Suprapubic skin (tissue), 4 donors: ENCODE measurements around the gene IRF7. TPM values are rescaled to one million over a fixed set of nuclear protein-coding genes. Genes with fewer than 3 reads are reported as not detected.

Source experiments
- DNase-seq, 2 donors: peaks; one replicate each; pipeline ENCODE4 v3.0.0-alpha.2; 2019; ENCODE audit warnings: low spot score in 2 of 2
- H3K27ac ChIP-seq: fragments of 200-600 bp; sonication (generic); one replicate; pipeline ENCODE4 v1.5.1; 2019
- H3K27me3 ChIP-seq: fragments of 200-600 bp; sonication (generic); one replicate; pipeline ENCODE4 v1.5.1; 2019
- H3K36me3 ChIP-seq: fragments of 200-600 bp; sonication (generic); one replicate; pipeline ENCODE4 v1.5.1; 2019
- H3K4me1 ChIP-seq: fragments of 200-600 bp; sonication (generic); one replicate; pipeline ENCODE4 v1.5.1; 2019
- H3K4me3 ChIP-seq: fragments of 200-600 bp; sonication (generic); one replicate; pipeline ENCODE4 v1.5.1; 2019; ENCODE audit warnings: mild to moderate bottlenecking
- H3K9me3 ChIP-seq: fragments of 200-600 bp; sonication (generic); one replicate; pipeline ENCODE4 v1.5.1; 2019
- CTCF ChIP-seq, 2 donors: fragments of 200-600 bp in 1 of 2; fragments of 450-650 bp in 1 of 2; sonication (generic) in 1 of 2; IDR thresholded peaks; one replicate each; pipeline ENCODE4 v1.5.1; 2016 to 2019; ENCODE audit warnings: antibody characterized with exemption in 2 of 2, mild to moderate bottlenecking in 1 of 2, moderate library complexity in 1 of 2
- EP300 ChIP-seq: sonication (generic); formaldehyde crosslinking; IDR thresholded peaks from one replicate; pipeline ENCODE4 v1.6.1; 2017; ENCODE audit warnings: antibody characterized with exemption
- POLR2A ChIP-seq, 2 donors: fragments of 450-650 bp; IDR thresholded peaks; one replicate each; pipeline ENCODE4 v1.6.1; 2017; ENCODE audit warnings: antibody characterized with exemption in 2 of 2, mild to moderate bottlenecking in 2 of 2, moderate library complexity in 2 of 2
- POLR2AphosphoS5 ChIP-seq, 3 donors: sonication (generic); formaldehyde crosslinking; IDR thresholded peaks; one replicate each; pipeline ENCODE4 v1.6.1; 2017; ENCODE audit warnings: antibody characterized with exemption in 3 of 3
- WGBS: methylation state at CpG from one replicate; pipeline ENCODE4 v1.1.5; 2018; 5-methylcytosine and 5-hydroxymethylcytosine counted together
- total RNA-seq, 4 donors: library from RNA; depleted of rRNA; stranded (reverse); fragments of >200 nt; gene quantifications; one replicate each; pipeline ENCODE4 v1.1.0, GENCODE V29; 2016

IRF7 gene
- total RNA-seq, 4 donors from 2014 or later, result 20.9 to 34.0 (median 26.6) TPM

GRCh38 chr11:639332-639955 is 23.7 kb upstream of the IRF7 start:
- H3K36me3 ChIP-seq, result peaks cover 13% of the 10 kb centered on the region
- TF ChIP-seq POLR2AphosphoS5 (IDR thresholded peaks at IDR 0.05), result no peak
- TF ChIP-seq CTCF (IDR thresholded peaks at IDR 0.05), result no peak
- TF ChIP-seq EP300, result no peak
- no peak for TF ChIP-seq POLR2A (IDR thresholded peaks at IDR 0.05)
- peaks cover 27% of the 10 kb centered on the region for H3K4me1 ChIP-seq
- peaks cover 39% of the 10 kb centered on the region for H3K27me3 ChIP-seq
- H3K27ac ChIP-seq, result no peak overlapping the region
- DNase-seq, result no peak
- no peaks in the 10 kb centered on the region for H3K9me3 ChIP-seq
- peak overlapping the region; percentile 16 for H3K4me3 ChIP-seq
- WGBS, result 37% methylated on average over 6 of the region's 80 CpGs

- Histone ChIP-seq H3K27me3 (peaks cover 39% of the 10 kb centered on the region), H3K9me3 (no peaks in the 10 kb centered on the region), H3K4me3 (peak overlapping the region; percentile 16), H3K36me3 (peaks cover 6% of the 10 kb centered on the region), H3K27ac (no peak overlapping the region), H3K4me1 (peaks cover 27% of the 10 kb centered on the region)
- TF ChIP-seq CTCF (IDR thresholded peaks at IDR 0.05), result no peak
- TF ChIP-seq POLR2A (IDR thresholded peaks at IDR 0.05), result no peak
- no peak for TF ChIP-seq POLR2AphosphoS5 (IDR thresholded peaks at IDR 0.05)
- no peak for TF ChIP-seq EP300
- DNase-seq, result no peak
- 69% methylated on average over 26 of the region's 28 CpGs for whole genome bisulfite sequencing
Measured at GRCh38 chr11:638631-639331, 23.0 kb upstream of the IRF7 start.

GRCh38 chr11:637593-638521 is 22.1 kb upstream of the IRF7 start:
- peak overlapping the region; percentile 42 for H3K4me3 ChIP-seq
- TF ChIP-seq POLR2AphosphoS5 (IDR thresholded peaks at IDR 0.05), result no peak
- no peak for TF ChIP-seq EP300
- TF ChIP-seq POLR2A (IDR thresholded peaks at IDR 0.05), result no peak
- TF ChIP-seq CTCF (IDR thresholded peaks at IDR 0.05), result no peak
- no peaks in the 10 kb centered on the region for H3K36me3 ChIP-seq
- H3K9me3 ChIP-seq, result no peaks in the 10 kb centered on the region
- no peak overlapping the region for H3K27ac ChIP-seq
- peaks cover 27% of the 10 kb centered on the region for H3K4me1 ChIP-seq
- DNase-seq, result no peak
- WGBS, result 67% methylated on average over 46 of the region's 55 CpGs
- H3K27me3 ChIP-seq, result peaks cover 39% of the 10 kb centered on the region

GRCh38 chr11:637333-637592 is 21.5 kb upstream of the IRF7 start:
- no peak for TF ChIP-seq POLR2AphosphoS5 (IDR thresholded peaks at IDR 0.05)
- no peak for TF ChIP-seq EP300
- TF ChIP-seq POLR2A (IDR thresholded peaks at IDR 0.05), result no peak
- TF ChIP-seq CTCF (IDR thresholded peaks at IDR 0.05), result no peak
- Histone ChIP-seq H3K4me1 (peaks cover 27% of the 10 kb centered on the region), H3K9me3 (no peaks in the 10 kb centered on the region), H3K36me3 (no peaks in the 10 kb centered on the region), H3K27me3 (peaks cover 39% of the 10 kb centered on the region), H3K4me3 (peak overlapping the region; percentile 42), H3K27ac (no peak overlapping the region)
- WGBS, result no CpG with 5 or more reads among the region's 34 CpGs
- no peak for DNase-seq
